ENCODE data around the gene WDR62.
"Not testable (repeated sequence)": the region's sequence is repeated elsewhere in the genome, so short reads cannot be mapped to it uniquely, and the experiment has no call there.

Gene WDR62

DNA sequence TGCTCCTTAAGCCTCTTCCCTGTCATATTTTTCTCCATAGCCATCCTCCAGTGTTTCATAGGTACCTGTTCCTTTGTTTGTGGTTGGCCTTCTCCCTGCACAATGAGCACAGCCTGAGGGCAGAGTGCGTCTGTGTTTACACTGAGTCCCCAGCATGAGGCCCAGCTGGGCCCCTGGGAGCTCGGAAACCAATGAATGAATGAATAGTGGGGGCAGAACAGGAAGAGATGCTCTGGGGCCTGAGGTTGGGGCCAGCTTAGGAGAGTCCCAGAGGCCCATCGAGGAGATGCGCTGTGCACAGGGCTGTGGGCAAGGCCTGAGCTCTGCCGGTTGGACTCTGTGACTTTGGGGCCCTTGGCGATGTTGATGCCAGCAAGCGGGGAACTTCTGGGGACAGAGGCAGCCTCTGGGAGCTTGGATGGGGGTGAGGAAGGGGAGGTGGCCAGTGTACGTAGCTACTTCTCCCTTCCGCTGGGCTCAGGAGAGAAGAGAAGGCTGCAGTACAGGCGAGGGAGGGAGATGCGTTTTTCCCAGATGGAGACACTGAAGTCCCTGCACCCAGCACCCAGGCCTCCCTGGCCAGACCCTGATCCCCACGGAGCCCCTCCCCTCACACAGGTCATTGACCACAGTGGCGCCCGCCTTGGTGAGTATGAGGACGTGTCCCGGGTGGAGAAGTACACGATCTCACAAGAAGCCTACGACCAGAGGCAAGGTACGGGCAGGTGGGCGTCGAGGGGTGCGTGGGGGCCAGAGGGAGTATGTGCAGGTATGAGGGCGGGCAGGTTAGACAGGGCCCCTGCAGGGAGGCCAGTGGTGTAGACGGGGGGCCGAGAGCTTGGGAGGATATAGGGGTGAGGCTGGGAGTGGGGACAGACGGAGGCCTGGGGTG is 65.6 kb downstream of the WDR62 start:
- no peak overlapping the region for H3K27ac ChIP-seq (ENCODE audit: low read depth, low read length)
- H3K36me3 ChIP-seq (ENCODE audit: control insufficient read depth in 1 of 2, insufficient read depth in 2 of 2, low read length in 2 of 2): peaks cover 15 to 47% of the 10 kb centered on the region in 2 donors

DNA sequence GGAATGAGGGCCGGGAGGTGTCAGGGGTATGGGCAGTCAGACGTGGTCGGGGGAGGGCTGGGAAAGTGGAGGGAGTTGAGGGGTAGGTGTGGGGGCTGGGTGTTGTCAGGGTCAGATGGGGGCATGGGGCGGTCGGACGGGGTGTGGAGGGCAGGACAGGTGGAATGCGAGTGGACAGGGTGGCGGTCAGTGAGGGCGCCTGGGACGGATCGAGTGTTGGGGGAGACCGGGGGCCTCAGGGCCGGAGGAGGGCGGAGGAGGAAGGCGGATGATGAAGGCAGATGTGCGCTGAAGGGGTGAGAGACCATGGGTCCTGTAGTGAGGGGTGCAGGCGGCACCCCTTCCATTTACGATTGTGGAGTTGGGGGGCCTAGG is 66.3 kb downstream of the WDR62 start:
- Histone ChIP-seq H3K27ac (ENCODE audit: low read depth, low read length) (no peak overlapping the region), H3K27me3 (ENCODE audit: control insufficient read depth in 1 of 2, insufficient read depth in 2 of 2, low read length in 2 of 2) (no peaks in the 10 kb centered on the region), H3K4me1 (ENCODE audit: control insufficient read depth in 1 of 2, insufficient read depth in 2 of 2, low read length in 2 of 2) (peaks cover 4 to 10% of the 10 kb centered on the region in 2 donors), H3K36me3 (ENCODE audit: control insufficient read depth in 1 of 2, insufficient read depth in 2 of 2, low read length in 2 of 2) (peaks cover 19 to 53% of the 10 kb centered on the region in 2 donors), H3K9me3 (ENCODE audit: control insufficient read depth in 1 of 2, low read length in 2 of 2) (no peaks in the 10 kb centered on the region), H3K4me3 (ENCODE audit: low read depth in 1 of 2, low read length in 2 of 2) (no peak overlapping the region), H3K9ac (ENCODE audit: low read depth in 1 of 2, low read length in 2 of 2) (no peak overlapping the region)

More for the DNA sequence above, 65.6 kb downstream of the WDR62 start:
- no peaks in the 10 kb centered on the region for H3K27me3 ChIP-seq (ENCODE audit: control insufficient read depth in 1 of 2, insufficient read depth in 2 of 2, low read length in 2 of 2)
- H3K4me1 ChIP-seq (ENCODE audit: control insufficient read depth in 1 of 2, insufficient read depth in 2 of 2, low read length in 2 of 2): peaks cover 6 to 12% of the 10 kb centered on the region in 2 donors
- no peak overlapping the region for H3K9ac ChIP-seq (ENCODE audit: low read depth in 1 of 2, low read length in 2 of 2)
- H3K9me3 ChIP-seq (ENCODE audit: control insufficient read depth in 1 of 2, low read length in 2 of 2): no peaks in the 10 kb centered on the region
- H3K4me3 ChIP-seq (ENCODE audit: low read depth in 1 of 2, low read length in 2 of 2): no peak overlapping the region

DNA sequence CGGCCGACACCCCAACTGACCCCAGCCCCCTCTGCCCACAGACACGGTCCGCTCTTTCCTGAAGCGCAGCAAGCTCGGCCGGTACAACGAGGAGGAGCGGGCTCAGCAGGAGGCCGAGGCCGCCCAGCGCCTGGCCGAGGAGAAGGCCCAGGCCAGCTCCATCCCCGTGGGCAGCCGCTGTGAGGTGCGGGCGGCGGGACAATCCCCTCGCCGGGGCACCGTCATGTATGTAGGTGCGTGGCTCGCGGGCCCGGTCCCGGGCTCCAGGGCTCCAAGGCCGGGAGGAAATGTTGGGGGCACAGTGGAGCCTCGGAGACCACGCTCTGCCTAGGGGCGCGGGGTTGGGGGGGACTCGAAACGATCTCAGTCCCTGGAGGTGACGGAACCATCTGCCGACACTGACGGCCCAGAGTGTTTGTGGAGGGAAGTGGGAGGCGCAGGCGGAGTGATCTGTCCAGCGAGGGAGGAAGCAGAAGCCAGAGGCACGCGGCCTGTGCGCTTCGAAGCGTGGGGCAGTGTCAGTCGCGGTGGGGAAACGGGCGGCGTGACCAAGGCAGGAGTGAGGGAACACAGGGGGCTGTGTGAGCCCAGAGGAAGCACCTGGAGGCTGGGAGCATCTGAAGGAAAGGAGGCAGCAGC is 66.9 kb downstream of the WDR62 start:
- H3K27ac ChIP-seq (ENCODE audit: low read depth, low read length): no peak overlapping the region
- no peak overlapping the region for H3K4me3 ChIP-seq (ENCODE audit: low read depth in 1 of 2, low read length in 2 of 2)
- no peaks in the 10 kb centered on the region for H3K9me3 ChIP-seq (ENCODE audit: control insufficient read depth in 1 of 2, low read length in 2 of 2)
- no peaks in the 10 kb centered on the region for H3K27me3 ChIP-seq (ENCODE audit: control insufficient read depth in 1 of 2, insufficient read depth in 2 of 2, low read length in 2 of 2)
- peaks cover 19 to 53% of the 10 kb centered on the region in 2 donors for H3K36me3 ChIP-seq (ENCODE audit: control insufficient read depth in 1 of 2, insufficient read depth in 2 of 2, low read length in 2 of 2)
- no peak overlapping the region for H3K9ac ChIP-seq (ENCODE audit: low read depth in 1 of 2, low read length in 2 of 2)
- peaks cover 0 to 3% of the 10 kb centered on the region in 2 donors for H3K4me1 ChIP-seq (ENCODE audit: control insufficient read depth in 1 of 2, insufficient read depth in 2 of 2, low read length in 2 of 2)

DNA sequence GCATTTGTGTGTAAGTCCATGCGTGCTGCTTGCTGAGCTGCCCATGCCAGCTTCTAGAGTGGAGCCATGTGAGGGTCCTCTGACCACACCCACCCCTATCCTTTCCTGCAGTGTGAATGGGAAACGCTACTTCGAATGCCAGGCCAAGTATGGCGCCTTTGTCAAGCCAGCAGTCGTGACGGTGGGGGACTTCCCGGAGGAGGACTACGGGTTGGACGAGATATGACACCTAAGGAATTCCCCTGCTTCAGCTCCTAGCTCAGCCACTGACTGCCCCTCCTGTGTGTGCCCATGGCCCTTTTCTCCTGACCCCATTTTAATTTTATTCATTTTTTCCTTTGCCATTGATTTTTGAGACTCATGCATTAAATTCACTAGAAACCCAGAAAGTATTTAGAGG is 70.9 kb downstream of the WDR62 start:
- Histone ChIP-seq H3K27ac (ENCODE audit: low read depth, low read length) (no peak overlapping the region), H3K9ac (ENCODE audit: low read depth in 1 of 2, low read length in 2 of 2) (no peak overlapping the region), H3K36me3 (ENCODE audit: control insufficient read depth in 1 of 2, insufficient read depth in 2 of 2, low read length in 2 of 2) (peaks cover 15 to 31% of the 10 kb centered on the region in 2 donors), H3K4me1 (ENCODE audit: control insufficient read depth in 1 of 2, insufficient read depth in 2 of 2, low read length in 2 of 2) (peaks cover 9 to 10% of the 10 kb centered on the region in 2 donors), H3K9me3 (ENCODE audit: control insufficient read depth in 1 of 2, low read length in 2 of 2) (no peaks in the 10 kb centered on the region), H3K4me3 (ENCODE audit: low read depth in 1 of 2, low read length in 2 of 2) (no peak overlapping the region), H3K27me3 (ENCODE audit: control insufficient read depth in 1 of 2, insufficient read depth in 2 of 2, low read length in 2 of 2) (no peaks in the 10 kb centered on the region)

DNA sequence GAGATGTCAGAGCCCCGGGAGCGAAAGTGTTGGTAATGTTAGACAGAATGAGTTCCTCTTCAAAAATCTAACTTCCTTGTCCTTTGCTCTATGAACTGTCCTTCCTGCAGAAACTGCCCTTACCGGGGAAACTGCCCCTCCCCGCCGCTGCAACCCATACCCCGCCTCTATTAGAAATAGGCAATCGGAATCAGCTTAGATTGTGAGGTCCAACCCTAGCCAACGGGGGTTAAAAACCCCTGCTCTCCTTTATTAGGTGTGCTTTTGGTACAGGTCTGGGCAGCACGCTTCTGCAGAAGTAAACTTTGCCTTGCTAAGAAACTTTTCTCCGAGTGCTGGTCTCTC is 73.7 kb downstream of the WDR62 start:
- Histone ChIP-seq H3K9ac (ENCODE audit: low read depth in 1 of 2, low read length in 2 of 2) (peak overlapping the region; percentile 69 to 80), H3K36me3 (ENCODE audit: control insufficient read depth in 1 of 2, insufficient read depth in 2 of 2, low read length in 2 of 2) (peaks cover 9 to 20% of the 10 kb centered on the region in 2 donors), H3K4me1 (ENCODE audit: control insufficient read depth in 1 of 2, insufficient read depth in 2 of 2, low read length in 2 of 2) (peaks cover 9 to 15% of the 10 kb centered on the region in 2 donors), H3K27ac (ENCODE audit: low read depth, low read length) (peak overlapping the region; percentile 84), H3K27me3 (ENCODE audit: control insufficient read depth in 1 of 2, insufficient read depth in 2 of 2, low read length in 2 of 2) (no peaks in the 10 kb centered on the region), H3K9me3 (ENCODE audit: control insufficient read depth in 1 of 2, low read length in 2 of 2) (no peaks in the 10 kb centered on the region), H3K4me3 (ENCODE audit: low read depth in 1 of 2, low read length in 2 of 2) (peak overlapping the region; percentile 68 to 75)

DNA sequence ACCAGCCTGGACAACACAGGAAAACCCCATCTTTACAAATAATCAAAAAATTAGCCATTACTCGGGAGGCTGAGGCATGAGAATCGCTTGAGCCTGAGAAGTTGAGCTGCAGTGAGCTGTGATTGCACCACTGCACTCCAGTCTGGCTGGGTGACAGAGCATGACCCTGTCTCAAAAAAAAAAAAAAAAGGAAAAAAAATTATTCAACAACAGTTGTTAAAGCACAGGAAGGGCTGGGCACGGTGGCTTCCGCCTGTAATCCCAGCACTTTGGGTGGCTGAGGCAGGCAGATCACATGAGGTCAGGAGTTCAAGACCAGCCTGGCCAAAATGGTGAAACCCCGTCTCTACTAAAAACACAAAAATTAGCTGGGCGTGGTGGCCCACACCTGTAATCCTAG is 76.5 kb downstream of the WDR62 start:
- H3K4me3 ChIP-seq (ENCODE audit: low read depth in 1 of 2, low read length in 2 of 2); H3K36me3 ChIP-seq (ENCODE audit: control insufficient read depth in 1 of 2, insufficient read depth in 2 of 2, low read length in 2 of 2); H3K9me3 ChIP-seq (ENCODE audit: control insufficient read depth in 1 of 2, low read length in 2 of 2); H3K27me3 ChIP-seq (ENCODE audit: control insufficient read depth in 1 of 2, insufficient read depth in 2 of 2, low read length in 2 of 2); H3K27ac ChIP-seq (ENCODE audit: low read depth, low read length); H3K9ac ChIP-seq (ENCODE audit: low read depth in 1 of 2, low read length in 2 of 2): not testable (repeated sequence)
- H3K4me1 ChIP-seq (ENCODE audit: control insufficient read depth in 1 of 2, insufficient read depth in 2 of 2, low read length in 2 of 2): peaks cover 9 to 15% of the 10 kb centered on the region in 2 donors

DNA sequence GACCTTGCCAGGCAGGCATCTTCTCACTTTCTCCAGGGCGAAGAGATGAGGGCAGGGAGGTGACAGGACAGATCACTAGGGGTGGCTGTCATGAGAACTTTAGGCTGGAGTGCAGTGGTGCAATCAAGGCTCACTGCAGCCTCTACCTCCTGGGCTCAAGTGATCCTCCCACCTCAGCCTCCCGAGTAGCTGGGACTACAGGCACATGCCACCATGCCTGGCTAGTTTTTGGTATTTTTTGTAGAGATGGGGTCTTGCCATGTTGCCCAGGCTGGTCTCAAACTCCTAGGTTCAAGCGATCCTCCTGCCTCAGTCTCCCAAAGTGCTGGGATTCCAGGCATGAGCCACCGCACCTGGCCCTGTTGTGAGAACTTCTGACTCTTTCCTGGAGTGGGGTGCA is 80.2 kb downstream of the WDR62 start:
- H3K4me1 ChIP-seq (ENCODE audit: control insufficient read depth in 1 of 2, insufficient read depth in 2 of 2, low read length in 2 of 2): peaks cover 3 to 17% of the 10 kb centered on the region in 2 donors
- not testable (repeated sequence) for H3K27ac ChIP-seq (ENCODE audit: low read depth, low read length); H3K27me3 ChIP-seq (ENCODE audit: control insufficient read depth in 1 of 2, insufficient read depth in 2 of 2, low read length in 2 of 2); H3K9me3 ChIP-seq (ENCODE audit: control insufficient read depth in 1 of 2, low read length in 2 of 2); H3K36me3 ChIP-seq (ENCODE audit: control insufficient read depth in 1 of 2, insufficient read depth in 2 of 2, low read length in 2 of 2); H3K4me3 ChIP-seq (ENCODE audit: low read depth in 1 of 2, low read length in 2 of 2); H3K9ac ChIP-seq (ENCODE audit: low read depth in 1 of 2, low read length in 2 of 2)

DNA sequence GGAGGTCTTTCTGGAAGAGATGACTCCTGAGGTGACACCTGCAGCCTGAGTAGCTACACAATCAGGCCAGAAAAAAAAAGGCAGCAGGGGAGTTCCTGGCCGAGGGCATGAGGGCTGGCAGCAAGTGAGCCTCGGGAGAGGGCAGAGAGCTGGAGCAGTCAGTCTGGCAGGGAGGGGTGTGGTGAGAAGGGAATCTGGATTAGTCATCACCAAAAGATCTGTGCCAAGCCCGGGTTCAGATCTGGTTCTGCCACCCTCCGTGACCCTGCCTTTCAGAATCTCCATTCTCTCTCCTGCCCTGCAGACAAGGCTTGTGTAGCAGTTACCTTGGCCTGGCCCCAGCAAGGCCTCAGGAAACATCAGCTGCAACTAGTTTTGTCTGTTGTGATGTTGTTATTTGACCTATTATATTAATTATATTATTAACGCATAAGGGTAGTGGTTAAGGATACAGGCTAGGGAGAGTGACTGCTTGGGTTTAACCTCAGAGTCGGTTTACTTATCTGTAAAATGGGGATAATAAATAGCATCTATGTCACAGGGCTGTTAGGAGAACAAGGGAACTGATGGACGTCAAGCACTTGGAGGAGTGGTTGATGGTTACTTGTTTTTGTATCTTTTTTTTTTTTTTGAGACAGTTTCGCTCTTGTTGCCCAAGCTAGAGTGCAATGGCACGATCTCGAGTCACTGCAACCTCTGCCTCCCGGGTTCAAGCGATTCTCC is 82.4 kb downstream of the WDR62 start:
- H3K36me3 ChIP-seq (ENCODE audit: control insufficient read depth in 1 of 2, insufficient read depth in 2 of 2, low read length in 2 of 2): peaks cover 2 to 4% of the 10 kb centered on the region in 2 donors
- peak overlapping the region; percentile 57 to 60 for H3K4me3 ChIP-seq (ENCODE audit: low read depth in 1 of 2, low read length in 2 of 2)
- peak overlapping the region; percentile 61 for H3K27ac ChIP-seq (ENCODE audit: low read depth, low read length)
- peaks cover 9 to 25% of the 10 kb centered on the region in 2 donors for H3K4me1 ChIP-seq (ENCODE audit: control insufficient read depth in 1 of 2, insufficient read depth in 2 of 2, low read length in 2 of 2)
- H3K9ac ChIP-seq (ENCODE audit: low read depth in 1 of 2, low read length in 2 of 2): peak overlapping the region; percentile 39 to 63
- H3K9me3 ChIP-seq (ENCODE audit: control insufficient read depth in 1 of 2, low read length in 2 of 2): no peaks in the 10 kb centered on the region
- no peaks in the 10 kb centered on the region for H3K27me3 ChIP-seq (ENCODE audit: control insufficient read depth in 1 of 2, insufficient read depth in 2 of 2, low read length in 2 of 2)

DNA sequence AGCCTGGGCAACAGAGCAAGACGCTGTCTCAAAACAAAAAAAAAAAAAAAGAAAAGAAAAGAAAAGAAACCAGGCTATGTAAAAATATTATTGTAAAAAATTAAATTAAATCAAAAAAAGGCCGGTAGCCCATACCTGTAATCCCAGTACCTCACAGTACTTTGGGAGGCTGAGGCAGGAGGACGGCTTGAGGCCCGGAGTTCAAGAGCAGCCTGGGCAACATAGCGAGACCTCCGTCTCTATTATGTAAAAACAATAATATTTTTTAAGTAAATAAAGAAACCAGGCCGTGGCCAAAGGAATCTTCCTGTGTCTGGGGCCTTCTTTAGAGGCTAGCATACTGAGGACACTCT is 84.4 kb downstream of the WDR62 start:
- Histone ChIP-seq H3K4me3 (ENCODE audit: low read depth in 1 of 2, low read length in 2 of 2) (peak overlapping the region; percentile 98 to 100), H3K9ac (ENCODE audit: low read depth in 1 of 2, low read length in 2 of 2) (peak overlapping the region; percentile 77 to 100), H3K27me3 (ENCODE audit: control insufficient read depth in 1 of 2, insufficient read depth in 2 of 2, low read length in 2 of 2) (no peaks in the 10 kb centered on the region), H3K4me1 (ENCODE audit: control insufficient read depth in 1 of 2, insufficient read depth in 2 of 2, low read length in 2 of 2) (peaks cover 9 to 20% of the 10 kb centered on the region in 2 donors), H3K9me3 (ENCODE audit: control insufficient read depth in 1 of 2, low read length in 2 of 2) (no peaks in the 10 kb centered on the region), H3K27ac (ENCODE audit: low read depth, low read length) (peak overlapping the region; percentile 93), H3K36me3 (ENCODE audit: control insufficient read depth in 1 of 2, insufficient read depth in 2 of 2, low read length in 2 of 2) (peaks cover 13 to 17% of the 10 kb centered on the region in 2 donors)
